SK-N-SH treated with all-trans-retinoic acid at 6 μM for 48 hours (cell line): Measurements from ENCODE around the gene CYSRT1.

Source experiments
- ARNTL ChIP-seq: fragments of 450-650 bp; formaldehyde crosslinking; IDR thresholded peaks from 2 replicates; pipeline ENCODE4 v1.5.0; 2020; ENCODE audit warnings: low read depth, mild to moderate bottlenecking, moderate library complexity, borderline replicate concordance
- CSDC2 ChIP-seq: fragments of 250-450 bp; sonication (Bioruptor Pico); IDR thresholded peaks from 2 replicates; pipeline ENCODE4 v1.5.0; 2020; ENCODE audit warnings: mild to moderate bottlenecking, moderate library complexity
- ESRRG ChIP-seq: fragments of 250-450 bp; sonication (Bioruptor Pico); IDR thresholded peaks from 2 replicates; pipeline ENCODE4 v1.6.1; 2021; ENCODE audit warnings: mild to moderate bottlenecking
- ISL1 ChIP-seq: fragments of 250-450 bp; sonication (Bioruptor Pico); IDR thresholded peaks from 2 replicates; pipeline ENCODE4 v2.1.2; 2022; ENCODE audit warnings: mild to moderate bottlenecking, moderate library complexity
- TCF4 ChIP-seq: fragments of 250-450 bp; sonication (Bioruptor Pico); IDR thresholded peaks from 2 replicates; pipeline ENCODE4 v1.8.0; 2021; ENCODE audit warnings: mild to moderate bottlenecking, moderate library complexity, borderline replicate concordance
- ZC3H10 ChIP-seq: fragments of 250-450 bp; sonication (Bioruptor Pico); IDR thresholded peaks from 2 replicates; pipeline ENCODE4 v1.5.1; 2021; ENCODE audit warnings: mild to moderate bottlenecking, moderate library complexity
- ZFP3 ChIP-seq: fragments of 250-450 bp; sonication (Bioruptor Pico); IDR thresholded peaks from 2 replicates; pipeline ENCODE4 v1.5.0; 2020; ENCODE audit warnings: mild to moderate bottlenecking, moderate library complexity
- ZFP30 ChIP-seq: fragments of 450-650 bp; formaldehyde crosslinking; IDR thresholded peaks from 2 replicates; pipeline ENCODE4 v1.5.0; 2022; ENCODE audit warnings: mild to moderate bottlenecking, moderate library complexity
- ZNF8 ChIP-seq: fragments of 450-650 bp; formaldehyde crosslinking; IDR thresholded peaks from 2 replicates; pipeline ENCODE4 v1.5.0; 2020; ENCODE audit warnings: mild to moderate bottlenecking, moderate library complexity
- TF ChIP-seq, protein P1 (sequence below): fragments of 250-450 bp; sonication (Bioruptor Pico); IDR thresholded peaks from 2 replicates; pipeline ENCODE4 v1.5.0; 2020; ENCODE audit warnings: mild to moderate bottlenecking, moderate library complexity
- TF ChIP-seq, protein P2 (sequence below): fragments of 250-450 bp; sonication (Bioruptor Pico); IDR thresholded peaks from 2 replicates; pipeline ENCODE4 v1.5.1; 2021; ENCODE audit warnings: mild to moderate bottlenecking, moderate library complexity
- TF ChIP-seq, protein P3 (sequence below): fragments of 250-450 bp; sonication (Bioruptor Pico); IDR thresholded peaks from 2 replicates; pipeline ENCODE4 v1.8.0; 2021; ENCODE audit warnings: low read depth, mild to moderate bottlenecking, moderate library complexity, borderline replicate concordance
- TF ChIP-seq, protein P4 (sequence below): fragments of 250-450 bp; sonication (Bioruptor Pico); IDR thresholded peaks from 2 replicates; pipeline ENCODE4 v1.8.0; 2020; ENCODE audit warnings: mild to moderate bottlenecking, moderate library complexity, borderline replicate concordance
- TF ChIP-seq, protein P5 (sequence below): fragments of 250-450 bp; sonication (Bioruptor Pico); IDR thresholded peaks from 2 replicates; pipeline ENCODE4 v1.5.1; 2020; ENCODE audit warnings: low read depth, mild to moderate bottlenecking, moderate library complexity

DNA sequence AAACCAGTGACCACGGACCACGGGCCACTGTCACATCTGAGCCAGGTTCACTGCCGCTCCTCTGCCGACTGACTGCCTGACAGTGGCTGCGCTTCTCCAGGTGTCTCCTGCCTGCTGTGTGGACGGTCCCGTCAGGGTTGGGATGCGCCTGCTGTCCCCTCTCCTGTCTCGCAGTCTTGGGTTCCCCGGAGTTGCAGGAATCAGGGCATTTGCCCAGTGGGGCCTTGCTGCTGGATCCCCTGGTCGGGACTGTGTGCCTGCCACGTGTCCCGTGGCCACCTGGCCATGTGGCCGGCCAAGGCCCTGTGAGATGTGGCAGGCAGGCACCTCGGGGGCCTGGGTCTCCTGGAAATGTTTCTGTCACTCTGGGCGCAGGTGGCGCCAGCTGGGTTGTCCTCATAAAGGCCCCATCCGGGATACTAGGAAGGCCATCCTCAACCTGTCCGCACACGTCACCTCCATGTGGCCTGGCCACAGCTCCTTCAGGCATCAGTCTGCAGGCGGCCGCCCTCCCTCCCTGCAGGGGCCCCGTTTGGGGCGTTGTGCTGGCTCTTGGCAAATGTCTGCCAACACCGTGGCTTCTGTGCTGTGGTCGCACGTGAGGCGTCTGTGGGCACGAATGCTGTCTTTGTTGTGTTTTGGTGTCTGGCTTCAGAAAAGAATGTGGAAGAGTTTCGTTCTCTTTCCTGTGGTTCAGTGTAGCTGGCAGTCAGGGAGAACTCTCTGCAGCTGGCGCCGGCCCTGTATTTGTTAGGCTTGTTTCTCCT is 46.1 kb downstream of the CYSRT1 start:
- TF ChIP-seq ZFP30 (CRISPR knock-in tag) (no peak), TCF4 (CRISPR knock-in tag) (no peak), ESRRG (CRISPR knock-in tag) (no peak), ZFP3 (no peak), ARNTL (CRISPR knock-in tag) (no peak), CSDC2 (no peak), ZC3H10 (CRISPR knock-in tag) (no peak), ZNF8 (CRISPR knock-in tag) (no peak), ISL1 (no peak)
- TF ChIP-seq, protein P1, sequence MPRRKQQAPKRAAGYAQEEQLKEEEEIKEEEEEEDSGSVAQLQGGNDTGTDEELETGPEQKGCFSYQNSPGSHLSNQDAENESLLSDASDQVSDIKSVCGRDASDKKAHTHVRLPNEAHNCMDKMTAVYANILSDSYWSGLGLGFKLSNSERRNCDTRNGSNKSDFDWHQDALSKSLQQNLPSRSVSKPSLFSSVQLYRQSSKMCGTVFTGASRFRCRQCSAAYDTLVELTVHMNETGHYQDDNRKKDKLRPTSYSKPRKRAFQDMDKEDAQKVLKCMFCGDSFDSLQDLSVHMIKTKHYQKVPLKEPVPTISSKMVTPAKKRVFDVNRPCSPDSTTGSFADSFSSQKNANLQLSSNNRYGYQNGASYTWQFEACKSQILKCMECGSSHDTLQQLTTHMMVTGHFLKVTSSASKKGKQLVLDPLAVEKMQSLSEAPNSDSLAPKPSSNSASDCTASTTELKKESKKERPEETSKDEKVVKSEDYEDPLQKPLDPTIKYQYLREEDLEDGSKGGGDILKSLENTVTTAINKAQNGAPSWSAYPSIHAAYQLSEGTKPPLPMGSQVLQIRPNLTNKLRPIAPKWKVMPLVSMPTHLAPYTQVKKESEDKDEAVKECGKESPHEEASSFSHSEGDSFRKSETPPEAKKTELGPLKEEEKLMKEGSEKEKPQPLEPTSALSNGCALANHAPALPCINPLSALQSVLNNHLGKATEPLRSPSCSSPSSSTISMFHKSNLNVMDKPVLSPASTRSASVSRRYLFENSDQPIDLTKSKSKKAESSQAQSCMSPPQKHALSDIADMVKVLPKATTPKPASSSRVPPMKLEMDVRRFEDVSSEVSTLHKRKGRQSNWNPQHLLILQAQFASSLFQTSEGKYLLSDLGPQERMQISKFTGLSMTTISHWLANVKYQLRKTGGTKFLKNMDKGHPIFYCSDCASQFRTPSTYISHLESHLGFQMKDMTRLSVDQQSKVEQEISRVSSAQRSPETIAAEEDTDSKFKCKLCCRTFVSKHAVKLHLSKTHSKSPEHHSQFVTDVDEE (CRISPR knock-in tag), result no peak
- TF ChIP-seq, protein P2, sequence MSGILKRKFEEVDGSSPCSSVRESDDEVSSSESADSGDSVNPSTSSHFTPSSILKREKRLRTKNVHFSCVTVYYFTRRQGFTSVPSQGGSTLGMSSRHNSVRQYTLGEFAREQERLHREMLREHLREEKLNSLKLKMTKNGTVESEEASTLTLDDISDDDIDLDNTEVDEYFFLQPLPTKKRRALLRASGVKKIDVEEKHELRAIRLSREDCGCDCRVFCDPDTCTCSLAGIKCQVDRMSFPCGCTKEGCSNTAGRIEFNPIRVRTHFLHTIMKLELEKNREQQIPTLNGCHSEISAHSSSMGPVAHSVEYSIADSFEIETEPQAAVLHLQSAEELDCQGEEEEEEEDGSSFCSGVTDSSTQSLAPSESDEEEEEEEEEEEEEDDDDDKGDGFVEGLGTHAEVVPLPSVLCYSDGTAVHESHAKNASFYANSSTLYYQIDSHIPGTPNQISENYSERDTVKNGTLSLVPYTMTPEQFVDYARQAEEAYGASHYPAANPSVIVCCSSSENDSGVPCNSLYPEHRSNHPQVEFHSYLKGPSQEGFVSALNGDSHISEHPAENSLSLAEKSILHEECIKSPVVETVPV, result no peak
- TF ChIP-seq, protein P3, sequence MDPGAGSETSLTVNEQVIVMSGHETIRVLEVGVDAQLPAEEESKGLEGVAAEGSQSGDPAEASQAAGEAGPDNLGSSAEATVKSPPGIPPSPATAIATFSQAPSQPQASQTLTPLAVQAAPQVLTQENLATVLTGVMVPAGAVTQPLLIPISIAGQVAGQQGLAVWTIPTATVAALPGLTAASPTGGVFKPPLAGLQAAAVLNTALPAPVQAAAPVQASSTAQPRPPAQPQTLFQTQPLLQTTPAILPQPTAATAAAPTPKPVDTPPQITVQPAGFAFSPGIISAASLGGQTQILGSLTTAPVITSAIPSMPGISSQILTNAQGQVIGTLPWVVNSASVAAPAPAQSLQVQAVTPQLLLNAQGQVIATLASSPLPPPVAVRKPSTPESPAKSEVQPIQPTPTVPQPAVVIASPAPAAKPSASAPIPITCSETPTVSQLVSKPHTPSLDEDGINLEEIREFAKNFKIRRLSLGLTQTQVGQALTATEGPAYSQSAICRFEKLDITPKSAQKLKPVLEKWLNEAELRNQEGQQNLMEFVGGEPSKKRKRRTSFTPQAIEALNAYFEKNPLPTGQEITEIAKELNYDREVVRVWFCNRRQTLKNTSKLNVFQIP, result no peak
- TF ChIP-seq, protein P4, sequence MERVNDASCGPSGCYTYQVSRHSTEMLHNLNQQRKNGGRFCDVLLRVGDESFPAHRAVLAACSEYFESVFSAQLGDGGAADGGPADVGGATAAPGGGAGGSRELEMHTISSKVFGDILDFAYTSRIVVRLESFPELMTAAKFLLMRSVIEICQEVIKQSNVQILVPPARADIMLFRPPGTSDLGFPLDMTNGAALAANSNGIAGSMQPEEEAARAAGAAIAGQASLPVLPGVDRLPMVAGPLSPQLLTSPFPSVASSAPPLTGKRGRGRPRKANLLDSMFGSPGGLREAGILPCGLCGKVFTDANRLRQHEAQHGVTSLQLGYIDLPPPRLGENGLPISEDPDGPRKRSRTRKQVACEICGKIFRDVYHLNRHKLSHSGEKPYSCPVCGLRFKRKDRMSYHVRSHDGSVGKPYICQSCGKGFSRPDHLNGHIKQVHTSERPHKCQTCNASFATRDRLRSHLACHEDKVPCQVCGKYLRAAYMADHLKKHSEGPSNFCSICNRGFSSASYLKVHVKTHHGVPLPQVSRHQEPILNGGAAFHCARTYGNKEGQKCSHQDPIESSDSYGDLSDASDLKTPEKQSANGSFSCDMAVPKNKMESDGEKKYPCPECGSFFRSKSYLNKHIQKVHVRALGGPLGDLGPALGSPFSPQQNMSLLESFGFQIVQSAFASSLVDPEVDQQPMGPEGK, result no peak
- TF ChIP-seq, protein P5, sequence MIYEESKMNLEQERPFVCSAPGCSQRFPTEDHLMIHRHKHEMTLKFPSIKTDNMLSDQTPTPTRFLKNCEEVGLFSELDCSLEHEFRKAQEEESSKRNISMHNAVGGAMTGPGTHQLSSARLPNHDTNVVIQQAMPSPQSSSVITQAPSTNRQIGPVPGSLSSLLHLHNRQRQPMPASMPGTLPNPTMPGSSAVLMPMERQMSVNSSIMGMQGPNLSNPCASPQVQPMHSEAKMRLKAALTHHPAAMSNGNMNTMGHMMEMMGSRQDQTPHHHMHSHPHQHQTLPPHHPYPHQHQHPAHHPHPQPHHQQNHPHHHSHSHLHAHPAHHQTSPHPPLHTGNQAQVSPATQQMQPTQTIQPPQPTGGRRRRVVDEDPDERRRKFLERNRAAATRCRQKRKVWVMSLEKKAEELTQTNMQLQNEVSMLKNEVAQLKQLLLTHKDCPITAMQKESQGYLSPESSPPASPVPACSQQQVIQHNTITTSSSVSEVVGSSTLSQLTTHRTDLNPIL (CRISPR knock-in tag), result no peak
